Natural killer cell (primary cell): Measurements from ENCODE around the gene CD226. TPM values are rescaled to one million over a fixed set of nuclear protein-coding genes. Genes with fewer than 3 reads are reported as not detected.

Experiments
- ATAC-seq, 3 donors: fragments of 150-1000 bp in 2 of 3; fragments of 200-7000 bp in 1 of 3; cut with Tn5 transposase; 1 replicate in 1 of 3; 2 replicates in 2 of 3; pipeline ENCODE4 v1.10.0; 2021; ENCODE audit warnings: mild to moderate bottlenecking in 2 of 3, moderate library complexity in 2 of 3
- DNase-seq, 2 donors: peaks; one replicate each; pipeline versions ENCODE4 v3.0.0 to v3.0.0-alpha.2; 2013 to 2021; ENCODE audit warnings: mixed read lengths in 1 of 2
- H3K27ac ChIP-seq: one replicate; pipeline ENCODE4 v1.5.1; 2013; ENCODE audit warnings: mild to moderate bottlenecking, low read length
- H3K27me3 ChIP-seq: one replicate; pipeline ENCODE4 v1.6.1; 2013; ENCODE audit warnings: low read length; ENCODE audit not compliant: control insufficient read depth, insufficient read depth
- H3K36me3 ChIP-seq: one replicate; pipeline ENCODE4 v1.6.1; 2013; ENCODE audit warnings: low read length; ENCODE audit not compliant: control insufficient read depth, insufficient read depth
- H3K4me1 ChIP-seq: one replicate; pipeline ENCODE4 v1.6.1; 2013; ENCODE audit warnings: low read length; ENCODE audit not compliant: control insufficient read depth, insufficient read depth
- H3K4me3 ChIP-seq: one replicate; pipeline ENCODE4 v1.5.1; 2013; ENCODE audit warnings: low read length
- H3K9me3 ChIP-seq: one replicate; pipeline ENCODE4 v1.6.1; 2013; ENCODE audit warnings: low read length; ENCODE audit not compliant: control insufficient read depth, insufficient read depth
- H3K27ac Mint-ChIP-seq, 2 donors: one replicate each; pipeline ENCODE4 v1.8.0; 2022; ENCODE audit warnings: mild to moderate bottlenecking in 2 of 2, mixed read lengths in 2 of 2, moderate library complexity in 1 of 2
- H3K27me3 Mint-ChIP-seq, 2 donors: one replicate each; pipeline ENCODE4 v1.8.0; 2022; ENCODE audit warnings: low read depth in 2 of 2, mixed read lengths in 2 of 2
- H3K36me3 Mint-ChIP-seq: one replicate; pipeline ENCODE4 v1.8.0; 2022; ENCODE audit warnings: mixed read lengths
- H3K4me1 Mint-ChIP-seq, 2 donors: one replicate each; pipeline ENCODE4 v1.8.0; 2022; ENCODE audit warnings: mixed read lengths in 2 of 2
- H3K4me3 Mint-ChIP-seq: one replicate; pipeline ENCODE4 v1.8.0; 2022; ENCODE audit warnings: mild to moderate bottlenecking, moderate library complexity, mixed read lengths
- H3K9me3 Mint-ChIP-seq, 2 donors: one replicate each; pipeline ENCODE4 v1.8.0; 2022; ENCODE audit warnings: mixed read lengths in 2 of 2
- CTCF ChIP-seq: fragments of 200-600 bp; IDR thresholded peaks from one replicate; pipeline ENCODE4 v1.8.0; 2022; ENCODE audit warnings: antibody characterized with exemption
- WGBS: methylation state at CpG from one replicate; pipeline ENCODE4 v1.1.7; 2013; ENCODE audit warnings: missing lambda C conversion rate; ENCODE audit not compliant: insufficient coverage; 5-methylcytosine and 5-hydroxymethylcytosine counted together
- intact Hi-C: fragments of 100-400 bp; cut with micrococcal nuclease; formaldehyde crosslinking; loops from one replicate; pipeline ENCODE4 v1.14.2; 2022
- total RNA-seq, 4 donors: library from RNA; stranded (reverse); fragments of 120-200 nt in 1 of 4; gene quantifications; one replicate each; pipeline versions ENCODE4 v1.2.3 to v1.2.4, GENCODE V29; 2013 to 2022

Gene CD226
- total RNA-seq, 3 donors from 2014 or later (not counting 1 experiment from before 2014, with no cell fraction given), result 151 to 178 (median 162) TPM

GRCh38 chr18:69935319-69936190 lies 12.1 kb downstream of the CD226 start:
- no peak for TF ChIP-seq CTCF

GRCh38 chr18:69934601-69935265 lies 12.9 kb downstream of the CD226 start:
- ATAC-seq (peak in 2 of 3 donors; percentile 9 to 17), DNase-seq (peak in 1 of 2 donors; percentile 45)
- Mint-ChIP-seq H3K9me3 (no peaks in the 10 kb centered on the region), H3K27me3 (no peaks in the 10 kb centered on the region), H3K27ac (no peak overlapping the region), H3K4me3 (no peak overlapping the region), H3K36me3 (peaks cover 9% of the 10 kb centered on the region), H3K4me1 (peaks cover 16 to 20% of the 10 kb centered on the region in 2 donors)
- 34% methylated on average over 3 of the region's 4 CpGs for WGBS
- Histone ChIP-seq H3K27me3 (no peaks in the 10 kb centered on the region), H3K4me1 (peaks cover 28% of the 10 kb centered on the region), H3K27ac (peak overlapping the region; percentile 72), H3K4me3 (no peak overlapping the region), H3K9me3 (no peaks in the 10 kb centered on the region), H3K36me3 (peaks cover 25% of the 10 kb centered on the region)
- intact Hi-C loops, result loop anchor here (1.0 to 5.0 kb wide), 4 partner anchors 13 to 212 kb away; partner anchors contain the start of gene CD226
- TF ChIP-seq CTCF, result no peak

More at GRCh38 chr18:69935319-69936190, 12.1 kb downstream of the CD226 start:
- Mint-ChIP-seq H3K9me3 (peaks cover 0 to 2% of the 10 kb centered on the region in 2 donors), H3K36me3 (peaks cover under 1% of the 10 kb centered on the region), H3K27me3 (no peaks in the 10 kb centered on the region), H3K27ac (no peak overlapping the region), H3K4me1 (peaks cover 16 to 20% of the 10 kb centered on the region in 2 donors), H3K4me3 (no peak overlapping the region)
- Histone ChIP-seq H3K36me3 (peaks cover 18% of the 10 kb centered on the region), H3K9me3 (no peaks in the 10 kb centered on the region), H3K27ac (peak overlapping the region; percentile 72), H3K4me1 (peaks cover 34% of the 10 kb centered on the region), H3K27me3 (no peaks in the 10 kb centered on the region), H3K4me3 (no peak overlapping the region)
- DNase-seq (peak; percentile 87 to 92), ATAC-seq (peak; percentile 89 to 96 (median 95))
- intact Hi-C loops, result loop anchor here (1.0 to 5.0 kb wide), 4 partner anchors 12 to 213 kb away; partner anchors contain the start of gene CD226
- 35% methylated on average over 9 of the region's 12 CpGs for WGBS

GRCh38 chr18:69929041-69929774 lies 18.5 kb downstream of the CD226 start:
- 92% methylated on average over 5 of the region's 5 CpGs for WGBS
- Histone ChIP-seq H3K4me1 (peaks cover 21% of the 10 kb centered on the region), H3K9me3 (no peaks in the 10 kb centered on the region), H3K36me3 (peaks cover 29% of the 10 kb centered on the region), H3K27me3 (no peaks in the 10 kb centered on the region), H3K4me3 (no peak overlapping the region), H3K27ac (no peak overlapping the region)
- no peak for DNase-seq
- TF ChIP-seq CTCF, result no peak
- Mint-ChIP-seq H3K36me3 (peaks cover 28% of the 10 kb centered on the region), H3K9me3 (no peaks in the 10 kb centered on the region), H3K4me1 (peaks cover 54 to 55% of the 10 kb centered on the region in 2 donors), H3K27me3 (no peaks in the 10 kb centered on the region), H3K4me3 (no peak overlapping the region), H3K27ac (peak overlapping the region; percentile 27 to 59)
- no peak for ATAC-seq
- intact Hi-C loops, result no loop called here
